Measurements from ENCODE around the gene HTR1D. TPM values are rescaled to one million over a fixed set of nuclear protein-coding genes. Genes with fewer than 3 reads are reported as not detected.
"Not testable (repeated sequence)": the region's sequence is repeated elsewhere in the genome, so short reads cannot be mapped to it uniquely, and the experiment has no call there.

The HTR1D gene
- total RNA-seq, 1 experiment from 2014 or later: 5.4 TPM

GRCh38 chr1:23208527-23208926 is 8.8 kb downstream of the HTR1D start (continued):
- TF ChIP-seq TEAD4 (CRISPR knock-in tag; IDR thresholded peaks at IDR 0.05) (no peak), ZNF396 (CRISPR knock-in tag; IDR thresholded peaks at IDR 0.05; ENCODE audit: borderline replicate concordance) (no peak), HMGA2 (CRISPR knock-in tag; IDR thresholded peaks at IDR 0.05) (no peak), AR (CRISPR knock-in tag; IDR thresholded peaks at IDR 0.05) (no peak), ETV6 (CRISPR knock-in tag; IDR thresholded peaks at IDR 0.05) (no peak), FOXJ3 (CRISPR knock-in tag; IDR thresholded peaks at IDR 0.05; ENCODE audit: borderline replicate concordance) (no peak), ZNF121 (CRISPR knock-in tag; IDR thresholded peaks at IDR 0.05) (no peak), NFYB (CRISPR knock-in tag; conservative IDR thresholded peaks at IDR 0.05; ENCODE audit: low read depth) (no peak)

- POLR2A ChIA-PET: interaction anchor here (0.6 kb wide), 1 partner anchor 234 kb away, joined by 4 read pairs; no protein-coding TSS in a partner anchor
- not testable (repeated sequence) for H3K36me3 Mint-ChIP-seq; H3K27me3 Mint-ChIP-seq (ENCODE audit: low read depth); H3K27ac Mint-ChIP-seq; ATAC-seq; DNase-seq (ENCODE audit: low spot score); H3K4me3 Mint-ChIP-seq; H3K9me3 Mint-ChIP-seq; H3K4me1 Mint-ChIP-seq
- CTCF ChIA-PET: interaction anchor here (1.0 to 2.7 kb wide), 2 partner anchors 9 to 23 kb away, joined by 4 to 21 read pairs; partner anchors contain the start of gene HTR1D
Measured at GRCh38 chr1:23207733-23208132, 9.6 kb downstream of the HTR1D start.

GRCh38 chr1:23202263-23202749 is 15.0 kb downstream of the HTR1D start:
- Mint-ChIP-seq H3K9me3 (peaks cover 6% of the 10 kb centered on the region), H3K27me3 (ENCODE audit: low read depth) (no peaks in the 10 kb centered on the region), H3K27ac (no peak overlapping the region), H3K4me3 (no peak overlapping the region), H3K4me1 (no peaks in the 10 kb centered on the region), H3K36me3 (peaks cover 6% of the 10 kb centered on the region)
- DNase-seq (ENCODE audit: low spot score) (no peak), ATAC-seq (no peak)
- TF ChIP-seq OVOL2 (CRISPR knock-in tag; IDR thresholded peaks at IDR 0.05; ENCODE audit: borderline replicate concordance) (no peak), EMX1 (CRISPR knock-in tag; IDR thresholded peaks at IDR 0.05) (no peak), ATF2 (CRISPR knock-in tag; IDR thresholded peaks at IDR 0.05; ENCODE audit: borderline replicate concordance, low read depth) (no peak), HMGA2 (CRISPR knock-in tag; IDR thresholded peaks at IDR 0.05) (no peak), JUN (CRISPR knock-in tag; IDR thresholded peaks at IDR 0.05) (no peak), ZNF425 (CRISPR knock-in tag; conservative IDR thresholded peaks at IDR 0.05) (no peak)
- ChIA-PET CTCF (interaction anchor here (1.2 to 1.6 kb wide), 2 partner anchors 14 to 15 kb away, joined by 3 to 5 read pairs; partner anchors contain the start of gene HTR1D), POLR2A (interaction anchor here (1.2 kb wide), 1 partner anchor 142 kb away, joined by 3 read pairs; the partner anchor contains the start of gene HNRNPR)

- H3K9me3 Mint-ChIP-seq: peaks cover 6% of the 10 kb centered on the region
- CTCF ChIA-PET: interaction anchor here (1.2 to 1.7 kb wide), 3 partner anchors 15 to 17 kb away, joined by 3 to 8 read pairs (median 5); partner anchors contain the start of gene HTR1D
- peak; percentile 53 for ATAC-seq
- H3K27ac Mint-ChIP-seq: no peak overlapping the region
- H3K4me3 Mint-ChIP-seq: no peak overlapping the region
- TF ChIP-seq ZNF671 (CRISPR knock-in tag; IDR thresholded peaks at IDR 0.05) (no peak), USF1 (CRISPR knock-in tag; IDR thresholded peaks at IDR 0.05) (peak; percentile 73), USF2 (CRISPR knock-in tag; IDR thresholded peaks at IDR 0.05) (peak; percentile 79), EMX1 (CRISPR knock-in tag; IDR thresholded peaks at IDR 0.05) (no peak), RELA (CRISPR knock-in tag; IDR thresholded peaks at IDR 0.05; ENCODE audit: borderline replicate concordance) (no peak), NR1H2 (CRISPR knock-in tag; IDR thresholded peaks at IDR 0.05) (no peak), ZBTB43 (CRISPR knock-in tag; IDR thresholded peaks at IDR 0.05) (no peak), E2F1 (CRISPR knock-in tag; IDR thresholded peaks at IDR 0.05) (no peak)
- no peak for DNase-seq (ENCODE audit: low spot score)
- peaks cover 6% of the 10 kb centered on the region for H3K36me3 Mint-ChIP-seq
- H3K4me1 Mint-ChIP-seq: peaks cover 4% of the 10 kb centered on the region; the same call in 1 of the 2 replicates
- no peaks in the 10 kb centered on the region for H3K27me3 Mint-ChIP-seq (ENCODE audit: low read depth)
- POLR2A ChIA-PET: no interaction called here
Measured at GRCh38 chr1:23200883-23201282, 16.4 kb downstream of the HTR1D start.

All from WTC11 (cell line).